Renal pelvis (tissue), 4 donors: ENCODE data around the gene ERCC1. TPM values are rescaled to one million over a fixed set of nuclear protein-coding genes. Genes with fewer than 3 reads are reported as not detected.

Experiments
- DNase-seq: peaks from one replicate; pipeline ENCODE4 v3.0.0-alpha.2; 2013
- polyA plus RNA-seq, 3 donors: library from polyadenylated mRNA; unstranded; fragments of 120-200 nt; gene quantifications; one replicate each; pipeline ENCODE4 v1.2.1, GENCODE V29; 2013; ENCODE audit not compliant: insufficient read length in 3 of 3

Gene ERCC1
- polyA plus RNA-seq, 3 donors: 83.0 to 97.5 (median 89.9) TPM

DNA sequence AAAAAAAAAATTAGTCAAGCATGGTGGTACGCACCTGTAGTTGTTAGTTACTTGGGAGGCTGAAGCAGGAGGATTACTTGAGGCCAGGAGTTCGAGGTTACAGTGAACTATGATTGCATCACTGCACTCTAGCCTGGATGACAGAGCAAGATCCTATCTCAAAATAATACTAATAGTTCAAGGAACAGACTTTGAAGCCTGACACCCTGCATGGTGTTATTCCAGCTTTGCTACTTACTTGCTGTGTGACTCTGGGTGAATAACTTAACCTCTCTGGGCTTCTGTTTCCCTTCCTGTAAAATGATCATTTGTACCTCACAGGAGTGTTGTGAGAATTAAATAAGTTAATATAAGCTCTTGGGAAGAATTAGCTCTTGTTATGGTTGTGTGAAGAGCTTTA is 40.6 kb upstream of the ERCC1 start:
- DNase-seq: no peak

DNA sequence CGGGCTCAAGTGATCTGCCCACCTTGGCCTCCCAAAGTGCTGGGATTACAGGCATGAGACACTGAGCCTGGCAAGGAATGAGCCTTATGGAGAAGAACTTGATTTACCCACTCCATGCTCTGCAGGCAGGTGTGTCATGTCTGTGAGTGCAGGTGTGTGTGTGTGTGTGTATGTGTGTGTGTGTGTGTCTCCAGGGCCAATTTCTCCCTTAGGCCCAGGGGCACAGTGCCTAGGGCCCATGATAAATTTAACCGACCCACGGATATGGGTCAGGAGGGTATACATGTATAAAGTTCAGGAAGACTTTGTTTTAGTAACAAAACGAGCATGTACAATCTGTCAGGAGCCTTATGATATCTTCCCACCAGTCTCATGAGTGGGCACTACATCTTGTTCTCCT is 39.5 kb upstream of the ERCC1 start:
- no peak for DNase-seq

DNA sequence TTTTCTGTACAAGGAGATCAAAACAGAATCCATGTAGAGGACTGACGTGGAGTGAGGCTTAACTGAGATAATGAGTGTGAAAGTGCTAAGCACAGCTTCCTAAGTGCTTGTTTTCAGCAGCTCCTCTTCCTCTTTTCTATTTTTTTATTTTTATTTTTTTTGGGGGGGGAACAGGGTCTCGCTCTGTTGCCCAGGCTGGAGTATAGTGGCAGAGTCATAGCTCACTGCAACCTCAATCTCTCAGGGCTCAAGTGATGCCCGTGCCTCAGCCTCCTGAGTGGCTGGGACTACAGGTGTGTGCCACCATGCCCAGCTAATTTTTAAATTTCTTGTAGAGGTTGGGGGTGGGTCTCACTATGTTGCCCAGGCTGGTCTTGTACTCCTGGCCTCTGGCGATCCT is 38.5 kb upstream of the ERCC1 start:
- no peak for DNase-seq

DNA sequence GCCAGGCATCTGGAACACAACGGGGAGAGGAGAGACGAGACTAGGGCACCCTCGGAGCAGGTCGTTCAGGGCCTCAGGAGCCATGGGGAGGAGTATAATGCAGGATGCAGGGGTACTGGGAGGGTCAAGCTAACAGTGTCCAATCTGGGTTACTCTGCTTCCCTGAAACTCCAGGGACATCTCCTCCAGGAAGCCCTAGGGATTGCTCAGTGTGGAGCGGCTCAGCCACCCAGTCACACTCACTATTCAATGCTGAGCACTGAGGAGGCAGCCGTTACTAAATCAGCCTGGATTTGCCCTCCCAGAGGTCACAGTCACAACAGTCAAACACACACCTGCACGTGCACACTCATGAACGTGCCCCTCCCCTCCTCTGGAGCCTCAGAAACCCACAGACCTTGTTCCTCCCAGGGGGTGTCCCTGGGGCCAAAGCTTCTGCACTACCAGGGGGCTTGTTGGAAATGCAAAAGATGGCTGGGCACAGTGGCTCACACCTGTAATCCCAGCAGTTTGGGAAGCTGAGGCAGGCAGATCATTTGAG is 37.2 kb upstream of the ERCC1 start:
- DNase-seq: no peak

DNA sequence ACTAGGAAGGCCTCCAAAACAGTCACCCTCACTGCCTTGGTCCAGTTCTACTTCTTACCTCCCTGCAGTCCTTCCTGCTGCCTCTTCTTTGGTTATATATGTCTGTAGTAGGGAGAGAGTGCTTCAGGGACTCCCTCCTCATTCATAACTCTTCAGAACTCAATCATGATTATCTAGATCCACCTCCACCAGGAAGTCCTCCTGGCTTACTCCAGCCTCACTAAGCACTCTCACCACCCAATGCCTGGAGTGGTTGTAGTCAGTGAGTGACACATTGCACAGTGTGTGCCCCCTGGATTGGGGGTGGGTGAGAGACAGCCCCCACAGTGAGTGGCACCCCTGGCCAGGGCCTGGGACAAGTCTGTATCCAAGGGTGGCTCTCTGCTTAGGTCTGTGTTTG is 34.1 kb upstream of the ERCC1 start:
- DNase-seq: no peak

DNA sequence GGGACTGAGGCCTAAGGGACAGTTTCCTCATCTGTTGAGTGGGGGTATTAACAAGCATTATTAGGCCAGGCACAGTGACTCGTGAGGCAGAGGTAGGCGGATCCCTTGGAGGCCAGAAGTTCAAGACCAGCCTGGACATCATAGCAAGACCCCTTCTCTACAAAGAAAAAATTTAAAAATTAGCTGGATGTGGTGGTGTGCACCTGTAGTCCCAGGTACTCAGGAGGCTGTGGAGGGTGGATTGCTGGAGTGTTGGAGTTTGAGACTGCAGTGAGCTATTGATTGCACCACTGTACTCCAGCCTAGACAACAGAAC is 32.7 kb upstream of the ERCC1 start:
- DNase-seq: no peak

DNA sequence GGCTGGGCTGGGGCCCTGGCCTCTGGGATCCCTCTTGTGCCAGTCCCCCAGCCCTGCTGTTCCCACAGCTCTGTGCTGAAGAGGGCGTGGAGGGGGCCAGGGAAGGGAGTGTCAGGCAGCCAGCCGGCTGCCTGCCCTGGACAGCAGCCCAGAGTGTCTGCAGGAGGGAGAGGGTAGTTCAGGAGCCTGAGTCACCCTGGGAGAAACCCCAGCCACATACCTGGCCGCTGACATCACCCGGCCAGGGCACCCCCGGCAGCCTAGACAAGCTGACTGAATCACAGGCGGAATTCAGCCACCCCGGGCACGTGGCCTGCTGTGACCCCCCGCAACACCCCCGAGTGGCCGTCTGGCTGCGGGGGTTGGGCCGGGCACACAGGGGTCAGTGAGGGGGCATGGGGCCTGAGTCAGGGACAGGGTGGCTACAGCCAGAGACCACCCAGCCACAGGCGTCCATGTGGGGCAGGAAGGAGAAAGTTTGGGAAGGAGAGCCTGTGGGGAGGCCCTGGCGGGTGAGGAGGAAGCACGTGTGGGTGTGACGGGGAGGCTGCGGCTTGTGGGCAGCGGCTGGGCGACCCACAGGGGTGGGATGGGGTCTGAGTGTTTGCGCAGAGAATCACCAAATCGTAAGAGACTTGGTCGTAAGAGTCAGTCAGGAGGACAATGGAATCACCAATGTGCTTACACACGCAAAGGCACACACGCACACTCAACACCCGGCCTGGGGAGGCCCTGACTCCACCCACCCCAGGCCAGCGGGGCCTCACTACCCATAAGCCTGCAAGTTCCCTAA is 32.2 kb upstream of the ERCC1 start:
- peak; percentile 87 for DNase-seq

DNA sequence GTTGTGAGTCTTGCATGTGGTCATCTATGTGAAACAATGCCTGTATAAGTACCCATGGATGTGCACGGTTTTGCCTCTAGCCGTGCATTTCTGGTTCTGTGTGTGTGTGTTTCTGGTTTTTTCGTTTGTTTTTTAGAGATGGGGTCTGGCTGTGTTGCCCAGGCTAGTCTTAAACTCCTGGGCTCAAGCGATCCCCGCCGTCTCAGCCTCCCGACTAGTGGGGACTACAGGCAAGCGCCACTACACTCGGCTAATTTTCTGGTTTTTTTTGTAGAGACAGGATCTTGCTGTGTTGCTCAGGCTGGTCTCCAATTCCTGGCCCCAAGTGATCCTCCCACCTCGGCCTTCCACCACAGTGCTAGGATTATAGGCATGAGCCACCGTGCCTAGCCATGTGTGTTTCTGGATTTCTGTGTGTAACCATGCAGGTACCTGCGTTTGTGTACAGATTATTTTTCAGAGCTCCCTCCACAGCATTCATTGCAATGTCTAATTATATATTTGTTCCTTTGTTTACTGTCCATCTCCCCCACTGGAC is 28.2 kb upstream of the ERCC1 start:
- DNase-seq: no peak

DNA sequence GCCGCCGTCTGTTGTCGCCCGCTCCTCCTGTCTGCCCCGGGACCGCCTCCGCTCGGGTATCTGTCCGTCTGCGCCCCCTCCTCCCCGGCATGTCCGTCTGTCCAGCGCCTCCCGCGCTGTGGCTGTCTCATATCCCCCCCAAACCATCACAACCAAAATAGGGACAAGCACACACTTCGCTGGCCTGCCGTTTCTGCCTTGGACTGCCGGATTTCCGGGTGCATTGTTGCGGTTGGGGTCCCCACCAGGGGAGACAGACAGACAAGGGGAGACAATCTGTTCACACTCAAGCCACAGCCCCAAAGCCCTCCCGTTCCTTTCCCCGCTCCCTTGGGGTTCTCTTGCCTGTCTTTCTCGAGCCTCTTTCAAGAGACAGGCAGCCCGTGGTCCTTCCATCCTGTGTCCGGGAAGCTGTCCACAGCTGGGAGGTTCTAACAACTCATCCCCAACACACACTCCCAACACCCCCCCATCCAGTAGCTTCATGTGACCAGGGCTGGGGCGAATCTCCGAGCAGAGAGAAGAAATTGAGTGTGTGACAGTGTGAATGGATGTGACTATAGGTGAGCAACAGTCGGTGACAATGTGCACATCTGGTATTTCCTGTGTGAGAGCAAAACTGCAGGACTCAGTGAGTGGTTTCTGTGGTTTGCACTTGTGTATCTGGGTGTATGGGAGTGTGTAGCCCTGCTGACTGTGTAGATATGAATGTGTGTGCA is 27.6 kb upstream of the ERCC1 start:
- no peak for DNase-seq

DNA sequence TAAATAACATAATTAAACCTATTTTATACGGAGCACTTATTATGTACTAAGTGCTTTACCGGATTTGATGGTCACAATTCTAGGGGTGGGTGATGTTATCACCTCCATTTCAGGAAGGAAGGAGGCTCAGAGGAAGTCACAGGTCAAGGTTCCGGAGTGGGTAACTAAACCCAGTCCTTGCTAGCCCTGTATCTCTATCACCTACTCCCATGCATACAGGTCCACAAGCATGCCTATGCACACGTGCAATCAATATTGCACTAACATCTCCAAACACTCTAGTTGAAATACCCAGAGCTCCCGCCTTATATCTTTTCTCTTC is 26.3 kb upstream of the ERCC1 start:
- no peak for DNase-seq

DNA sequence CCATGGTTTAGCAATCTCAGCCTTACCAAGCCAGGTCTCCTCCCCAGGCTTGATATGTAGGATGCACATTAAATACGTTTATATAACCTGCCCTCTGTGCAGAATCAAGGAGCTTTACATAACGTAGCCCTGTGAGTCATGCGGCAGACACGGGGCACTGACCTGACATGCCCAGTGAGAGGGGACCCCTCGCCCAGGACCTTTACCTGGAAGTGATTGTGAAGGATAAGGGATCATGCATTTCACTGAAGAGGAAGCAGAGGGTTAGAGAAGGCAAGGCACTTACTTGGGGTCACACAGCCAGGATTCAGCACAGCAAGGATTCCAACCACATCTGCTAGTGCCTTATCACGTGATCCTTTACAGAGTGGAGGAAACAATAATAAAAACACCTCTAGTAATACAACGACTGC is 25.2 kb upstream of the ERCC1 start:
- DNase-seq: no peak

DNA sequence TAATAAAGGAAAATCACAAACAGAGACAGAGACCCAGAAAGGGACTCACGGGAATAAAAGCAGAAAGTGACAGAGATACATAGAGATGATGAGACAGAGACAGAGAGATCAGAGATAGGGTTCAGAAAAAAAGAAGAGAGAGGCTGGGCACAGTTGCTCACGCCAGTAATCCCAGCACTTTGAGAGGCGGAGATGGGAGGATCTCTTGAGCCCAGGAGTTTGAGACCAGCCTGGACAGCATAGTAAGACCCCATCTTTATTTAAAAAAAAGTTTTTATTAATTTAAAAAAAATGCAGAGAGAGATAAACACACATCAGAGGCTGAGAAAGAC is 24.7 kb upstream of the ERCC1 start:
- DNase-seq: no peak

DNA sequence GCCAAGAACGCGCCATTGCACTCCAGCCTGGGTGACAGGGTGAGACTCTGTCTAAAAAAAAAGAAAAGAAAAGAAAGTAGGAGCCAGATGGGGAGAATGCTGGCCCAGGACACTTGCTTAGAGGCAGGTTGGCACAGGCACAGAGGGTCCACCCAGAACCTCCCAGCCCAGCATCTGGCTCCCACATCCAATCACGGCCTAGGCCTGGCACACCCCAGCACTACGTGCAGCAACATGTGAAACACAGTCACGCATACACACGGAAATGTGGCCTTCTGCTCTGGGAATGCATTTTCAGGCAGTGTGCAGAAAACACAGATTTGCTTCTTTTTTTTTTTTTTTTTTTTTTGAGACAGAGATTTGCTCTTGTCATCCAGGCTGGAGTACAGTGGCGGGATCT is 23.2 kb upstream of the ERCC1 start:
- no peak for DNase-seq

DNA sequence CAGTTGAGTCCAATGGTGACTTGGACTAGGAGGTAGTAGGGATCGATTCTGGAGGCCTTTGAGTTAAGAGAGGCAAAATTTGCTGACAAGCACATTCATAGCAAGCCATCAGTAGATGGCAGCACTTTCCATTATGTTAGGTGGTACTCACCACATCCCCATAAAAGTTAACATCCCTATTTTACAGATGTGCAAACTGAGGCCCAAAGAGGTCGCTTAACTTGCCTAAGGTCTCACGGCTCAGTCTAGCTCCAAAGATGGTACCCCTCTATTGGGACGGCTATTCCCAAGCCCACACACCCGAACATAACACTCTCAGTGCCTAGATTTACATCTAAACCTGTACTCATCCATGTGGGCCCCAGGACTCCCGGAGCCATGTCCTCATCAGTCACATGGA is 22.6 kb upstream of the ERCC1 start:
- no peak for DNase-seq

DNA sequence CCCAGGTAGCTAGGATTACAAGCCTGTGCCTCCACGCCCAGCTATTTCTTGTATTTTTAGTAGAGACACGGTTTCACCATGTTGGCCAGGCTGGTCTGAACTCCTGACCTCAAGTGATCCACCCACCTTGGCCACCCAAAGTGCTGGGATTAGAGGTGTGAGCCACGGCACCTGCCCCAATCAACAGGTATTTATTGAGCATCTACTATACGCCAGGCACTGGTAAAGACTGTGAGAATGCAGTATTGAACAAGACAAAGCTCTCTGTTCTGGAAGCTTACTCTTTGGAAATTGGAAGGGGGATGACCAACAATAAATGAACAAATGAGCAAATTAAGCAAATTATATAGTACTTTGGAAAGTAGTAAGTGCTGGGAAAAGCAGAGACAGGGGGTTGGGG is 21.4 kb upstream of the ERCC1 start:
- DNase-seq: no peak

DNA sequence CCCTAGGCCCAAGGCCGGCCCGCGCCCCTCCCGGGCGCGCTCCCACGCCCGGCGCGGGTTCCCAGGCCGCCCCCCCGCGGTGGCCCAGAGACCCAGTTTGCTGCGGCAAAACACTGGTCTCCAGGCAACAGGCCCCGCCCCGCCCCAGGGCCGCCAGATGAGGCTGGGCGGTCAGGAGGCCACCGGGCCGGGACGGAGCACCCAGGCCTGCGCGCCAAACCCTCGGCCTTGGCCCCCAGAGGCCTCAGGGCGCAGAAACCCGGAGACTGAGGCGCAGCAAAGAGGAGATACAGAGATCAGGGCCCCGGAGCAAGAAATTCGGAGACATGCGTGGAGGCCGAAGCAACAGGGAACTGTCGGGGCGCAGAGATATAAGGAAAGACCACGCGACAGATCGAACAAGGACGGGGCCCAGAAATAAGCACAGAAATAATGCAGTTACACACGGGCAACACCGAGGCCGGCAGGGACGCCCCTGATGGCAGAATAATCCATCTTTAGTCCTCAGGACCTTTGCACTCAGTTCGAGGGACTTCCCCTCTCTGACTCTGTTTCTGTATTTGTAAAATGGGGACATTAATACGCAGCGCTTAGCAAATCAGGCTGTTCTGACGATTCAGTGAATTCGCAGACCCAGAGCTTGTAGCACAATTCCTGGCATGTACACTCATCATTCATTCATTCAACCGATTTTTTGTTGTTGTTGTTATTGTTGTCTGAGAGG is 20.8 kb upstream of the ERCC1 start:
- peak; percentile 90 for DNase-seq

DNA sequence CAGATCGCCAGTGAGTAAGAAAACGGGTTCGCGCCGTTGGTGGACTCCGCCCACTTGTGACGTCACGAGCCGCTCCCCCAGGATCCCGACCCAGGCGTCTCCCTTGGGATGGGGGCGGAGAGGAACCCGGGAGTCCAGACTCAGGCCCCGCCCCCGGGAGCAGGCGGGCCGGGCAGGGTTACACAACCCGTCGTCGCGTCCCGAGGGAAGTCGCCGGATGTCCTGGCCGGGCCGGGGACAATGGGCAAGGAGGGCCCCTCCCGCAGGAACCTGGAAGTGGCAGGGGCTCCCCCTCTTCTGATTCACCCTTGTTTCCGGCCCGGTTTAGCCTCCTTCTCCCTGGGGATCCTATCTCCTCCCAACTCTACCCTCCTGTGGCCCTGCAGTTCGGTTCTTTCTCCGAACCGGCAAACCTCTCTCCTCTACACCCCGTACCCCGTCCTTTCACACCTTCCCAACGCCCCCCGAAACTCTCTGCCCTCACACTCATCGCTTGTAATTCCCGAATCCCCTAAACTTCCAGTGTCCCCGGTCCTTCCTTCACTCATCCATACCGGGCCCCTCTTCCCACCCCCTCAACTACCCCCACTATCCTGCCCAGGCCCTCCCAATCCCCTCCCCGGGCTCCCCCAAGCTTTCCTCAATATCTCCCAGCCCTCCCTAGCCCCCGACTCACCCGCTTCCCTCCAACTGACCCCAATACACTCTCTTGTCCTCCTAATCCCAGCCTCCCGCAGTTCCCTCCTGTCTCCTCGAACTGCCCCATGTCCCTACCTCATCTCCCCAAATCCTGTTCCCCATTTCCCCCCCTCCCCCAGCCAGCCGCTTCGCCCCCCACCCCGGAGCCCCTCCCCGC is 20.0 kb upstream of the ERCC1 start:
- DNase-seq: peak; percentile 93

DNA sequence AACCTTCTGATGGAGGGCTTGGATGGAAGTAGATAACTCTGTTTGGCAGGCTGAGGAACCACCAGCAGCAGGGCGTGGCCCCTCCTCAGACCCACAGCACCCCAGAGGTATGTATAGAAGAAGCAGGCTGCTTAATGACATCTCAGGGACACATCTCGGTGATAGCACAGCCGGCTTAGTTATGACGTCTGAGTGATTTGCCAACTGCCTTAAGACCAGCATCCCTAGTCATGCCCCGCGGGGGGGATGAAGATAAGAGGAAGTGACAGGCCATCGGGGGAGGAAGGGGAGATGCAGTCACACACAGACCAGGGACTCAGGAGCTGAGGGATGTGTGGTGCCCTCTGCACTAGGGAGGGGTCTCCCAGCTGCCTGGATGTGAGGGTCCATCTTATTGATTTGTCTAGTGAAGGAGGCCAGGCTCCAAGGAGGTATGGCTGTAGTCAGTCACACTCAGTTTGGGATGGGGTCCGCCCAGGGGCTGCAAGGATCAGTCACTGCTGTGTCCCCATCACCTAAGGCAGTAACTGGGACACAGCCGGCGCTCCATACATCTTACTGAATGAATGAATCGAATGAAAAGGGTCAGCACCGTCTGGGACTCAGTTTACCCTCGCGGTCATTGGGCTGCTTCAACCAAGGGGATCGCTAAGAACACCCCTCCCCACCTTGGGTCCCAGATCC is 19.2 kb upstream of the ERCC1 start:
- DNase-seq: no peak

DNA sequence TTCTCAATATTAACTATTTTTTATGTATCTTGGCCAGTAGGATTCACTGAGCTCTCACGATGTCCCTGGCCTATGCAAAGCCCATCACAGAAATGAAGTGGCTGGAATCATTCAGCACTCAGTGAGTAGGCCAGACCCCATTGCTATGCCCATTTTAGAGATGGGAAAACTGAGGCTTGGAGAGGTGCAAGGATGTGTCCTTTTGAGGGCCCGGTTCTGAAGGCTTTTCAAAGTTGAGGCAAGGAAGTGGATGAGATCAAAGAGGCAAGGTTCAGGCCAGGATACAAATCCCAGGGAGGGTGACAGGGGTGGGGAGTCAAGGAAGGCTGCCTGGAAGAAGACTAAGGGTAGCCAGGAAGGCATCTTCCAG is 18.7 kb upstream of the ERCC1 start:
- DNase-seq: no peak

DNA sequence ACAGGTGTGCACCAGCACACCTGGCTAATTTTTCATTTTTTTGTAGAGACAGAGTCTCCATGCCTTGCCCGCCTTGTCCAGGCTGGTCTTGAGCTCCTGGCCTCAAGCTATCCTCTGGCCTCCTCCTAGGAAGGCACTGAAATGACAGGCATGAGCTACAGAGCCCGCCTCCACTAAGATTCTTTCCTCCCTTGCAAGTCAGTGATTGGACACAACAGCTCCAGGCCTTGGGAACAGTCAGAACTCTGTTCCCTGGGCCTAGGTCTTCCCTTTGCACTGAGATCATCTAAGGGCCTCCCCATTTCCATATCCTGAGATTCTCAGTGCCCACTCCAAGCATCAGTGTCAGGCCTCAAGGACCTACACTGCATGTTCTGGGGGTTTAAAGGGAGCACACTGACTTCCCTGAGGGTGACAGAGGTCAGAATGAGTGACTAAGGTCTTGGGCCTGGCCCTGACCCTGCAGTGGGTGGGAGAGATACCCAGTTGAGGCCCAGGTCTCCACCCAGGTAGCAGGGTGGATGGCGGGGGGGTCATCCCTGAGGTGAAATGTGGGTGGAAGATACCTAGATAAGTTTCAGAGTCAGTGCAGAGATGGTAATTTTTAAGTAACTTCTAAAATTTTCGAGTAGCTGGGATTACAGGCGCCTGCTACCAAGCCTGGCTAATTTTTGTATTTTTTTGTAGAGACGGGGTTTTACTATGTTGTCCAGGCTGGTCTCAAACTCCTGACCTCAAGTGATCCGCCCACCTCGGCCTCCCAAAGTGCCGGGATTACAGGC is 17.3 kb upstream of the ERCC1 start:
- DNase-seq: no peak

DNA sequence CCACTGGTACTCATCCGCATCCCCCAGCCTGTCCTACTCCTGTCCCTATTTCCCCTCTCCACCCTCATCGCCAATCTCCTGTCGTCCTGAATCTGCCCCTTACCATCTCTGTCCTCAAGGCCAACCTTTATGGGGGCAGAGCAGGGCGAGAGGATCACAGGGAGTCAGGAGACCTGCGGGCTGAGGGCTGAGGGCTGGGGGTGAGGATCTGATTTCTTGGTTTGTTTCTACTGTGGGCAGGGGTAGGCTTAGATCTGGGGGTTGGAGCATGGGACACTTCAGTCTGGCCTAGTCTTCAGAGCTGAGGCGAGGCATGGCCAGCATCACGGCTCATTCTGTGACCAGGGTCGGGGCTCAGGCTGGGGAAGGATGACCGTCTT is 16.5 kb upstream of the ERCC1 start:
- no peak for DNase-seq
